ENCODE measurements around the gene LRP2BP. TPM values are rescaled to one million over a fixed set of nuclear protein-coding genes. Genes with fewer than 3 reads are reported as not detected.

The LRP2BP gene
- total RNA-seq, 2 experiments from 2014 or later = 2.7 to 3.1 TPM

- Histone ChIP-seq H3K27me3 (ENCODE audit: control insufficient read depth in 1 of 2, insufficient read depth in 2 of 2, low read length in 2 of 2) (no peaks in the 10 kb centered on the region), H3K36me3 (ENCODE audit: insufficient read depth, low read length) (no peaks in the 10 kb centered on the region), H3K4me3 (ENCODE audit: low read length) (no peak overlapping the region), H3K4me1 (ENCODE audit: insufficient read depth, low read length) (peaks cover 3% of the 10 kb centered on the region), H3K27ac (ENCODE audit: low read depth in 1 of 2, low read length in 2 of 2) (no peak overlapping the region), H3K9me3 (ENCODE audit: control insufficient read depth in 1 of 2, insufficient read depth in 1 of 2, low read length in 2 of 2) (no peaks in the 10 kb centered on the region)
- H3K36me3 Mint-ChIP-seq (ENCODE audit: low read depth) = no peaks in the 10 kb centered on the region
- no peak for DNase-seq
- ChIA-PET CTCF (no interaction called here), POLR2A (no interaction called here)
- H3K27ac Mint-ChIP-seq = no peak overlapping the region
- TF ChIP-seq CTCF (IDR thresholded peaks at IDR 0.05) = no peak
- ATAC-seq (ENCODE audit: poor library complexity) = no peak
- peaks cover 12% of the 10 kb centered on the region for H3K4me1 Mint-ChIP-seq (ENCODE audit: low read depth)
- peaks cover 26% of the 10 kb centered on the region for H3K27me3 Mint-ChIP-seq
- intact Hi-C loops (cut with DNase I, micrococcal nuclease) = no loop called here
- no peaks in the 10 kb centered on the region for H3K9me3 Mint-ChIP-seq
- H3K4me3 Mint-ChIP-seq = no peak overlapping the region
Measured at GRCh38 chr4:185387957-185388356, 7.8 kb downstream of the LRP2BP start.

- DNase-seq (no peak), ATAC-seq (ENCODE audit: poor library complexity) (no peak)
- POLR2A ChIA-PET = interaction anchor here (1.0 to 2.2 kb wide), 3 partner anchors 8 to 12 kb away, joined by 3 to 11 read pairs (median 5); partner anchors contain the start of genes ANKRD37 and LRP2BP
- CTCF ChIA-PET = no interaction called here
- no peak overlapping the region for H3K27ac Mint-ChIP-seq
- Histone ChIP-seq H3K9me3 (ENCODE audit: control insufficient read depth in 1 of 2, insufficient read depth in 1 of 2, low read length in 2 of 2) (no peaks in the 10 kb centered on the region), H3K36me3 (ENCODE audit: insufficient read depth, low read length) (no peaks in the 10 kb centered on the region), H3K27me3 (ENCODE audit: control insufficient read depth in 1 of 2, insufficient read depth in 2 of 2, low read length in 2 of 2) (no peaks in the 10 kb centered on the region), H3K4me1 (ENCODE audit: insufficient read depth, low read length) (peaks cover 3% of the 10 kb centered on the region), H3K4me3 (ENCODE audit: low read length) (no peak overlapping the region), H3K27ac (ENCODE audit: low read depth in 1 of 2, low read length in 2 of 2) (no peak overlapping the region)
- no peak for TF ChIP-seq CTCF (IDR thresholded peaks at IDR 0.05)
- intact Hi-C loops (cut with DNase I, micrococcal nuclease) = no loop called here
- H3K4me1 Mint-ChIP-seq (ENCODE audit: low read depth) = peaks cover 12% of the 10 kb centered on the region
- H3K9me3 Mint-ChIP-seq = peaks cover 5% of the 10 kb centered on the region
- H3K4me3 Mint-ChIP-seq = no peak overlapping the region
- H3K27me3 Mint-ChIP-seq = peaks cover 26% of the 10 kb centered on the region
- H3K36me3 Mint-ChIP-seq (ENCODE audit: low read depth) = no peaks in the 10 kb centered on the region
Measured at GRCh38 chr4:185384930-185385331, 10.8 kb downstream of the LRP2BP start.

GRCh38 chr4:185384061-185384460 lies 11.7 kb downstream of the LRP2BP start:
- Mint-ChIP-seq H3K4me3 (no peak overlapping the region), H3K27me3 (peaks cover 26% of the 10 kb centered on the region), H3K4me1 (ENCODE audit: low read depth) (peaks cover 12% of the 10 kb centered on the region), H3K36me3 (ENCODE audit: low read depth) (no peaks in the 10 kb centered on the region), H3K9me3 (peaks cover 5% of the 10 kb centered on the region), H3K27ac (no peak overlapping the region)
- no peaks in the 10 kb centered on the region for H3K9me3 ChIP-seq (ENCODE audit: control insufficient read depth in 1 of 2, insufficient read depth in 1 of 2, low read length in 2 of 2)
- ATAC-seq (ENCODE audit: poor library complexity) = no peak
- H3K27me3 ChIP-seq (ENCODE audit: control insufficient read depth in 1 of 2, insufficient read depth in 2 of 2, low read length in 2 of 2) = no peaks in the 10 kb centered on the region
- H3K27ac ChIP-seq (ENCODE audit: low read depth in 1 of 2, low read length in 2 of 2) = no peak overlapping the region
- H3K4me3 ChIP-seq (ENCODE audit: low read length) = no peak overlapping the region
- ChIA-PET CTCF (no interaction called here), POLR2A (interaction anchor here (1.7 to 2.2 kb wide), 2 partner anchors 11 to 13 kb away, joined by 5 to 11 read pairs; partner anchors contain the start of genes ANKRD37 and LRP2BP)
- no peaks in the 10 kb centered on the region for H3K36me3 ChIP-seq (ENCODE audit: insufficient read depth, low read length)
- no peak for DNase-seq
- no peak for TF ChIP-seq CTCF (IDR thresholded peaks at IDR 0.05)
- peaks cover 3% of the 10 kb centered on the region for H3K4me1 ChIP-seq (ENCODE audit: insufficient read depth, low read length)
- intact Hi-C loops (cut with DNase I, micrococcal nuclease) = no loop called here

Data from CD4-positive, alpha-beta T cell (primary cell).